GM10266 (cell line): ENCODE measurements around the gene PEX3.
"Not testable (repeated sequence)": the region's sequence is repeated elsewhere in the genome, so short reads cannot be mapped to it uniquely, and the experiment has no call there.

Experiments used
- DNase-seq: peaks from one replicate; pipeline ENCODE4 v3.0.0; 2012; ENCODE audit errors: extremely low spot score
- CTCF ChIP-seq: IDR thresholded peaks from 2 replicates; pipeline ENCODE4 v1.5.1; 2012; ENCODE audit warnings: mild to moderate bottlenecking, low read depth; ENCODE audit not compliant: control insufficient read depth, insufficient read depth; ENCODE audit errors: missing control alignments

The PEX3 gene

GRCh38 chr6:143449082-143449713 lies 1.4 kb upstream of the PEX3 start:
- TF ChIP-seq CTCF = no peak

GRCh38 chr6:143449714-143450452 lies 722 bp upstream of the PEX3 start:
- TF ChIP-seq CTCF = no peak
- peak; percentile 12 for DNase-seq

More at GRCh38 chr6:143449082-143449713, 1.4 kb upstream of the PEX3 start:
- DNase-seq = no peak

- no peak for TF ChIP-seq CTCF
- DNase-seq = no peak
Measured at GRCh38 chr6:143451531-143451930, 926 bp downstream of the PEX3 start.

- no peak for TF ChIP-seq CTCF
- no peak for DNase-seq
Measured at GRCh38 chr6:143457563-143458359, 7.2 kb downstream of the PEX3 start.

GRCh38 chr6:143465546-143465945 lies 14.9 kb downstream of the PEX3 start:
- DNase-seq = no peak
- no peak for TF ChIP-seq CTCF

- no peak for DNase-seq
Measured at GRCh38 chr6:143468026-143468425, 17.4 kb downstream of the PEX3 start.

GRCh38 chr6:143468823-143469222 lies 18.2 kb downstream of the PEX3 start:
- not testable (repeated sequence) for DNase-seq

More at GRCh38 chr6:143468026-143468425, 17.4 kb downstream of the PEX3 start:
- no peak for TF ChIP-seq CTCF
